ENCODE measurements around the gene BCAM. TPM values are rescaled to one million over a fixed set of nuclear protein-coding genes. Genes with fewer than 3 reads are reported as not detected.

The BCAM gene
- total RNA-seq, 2 experiments from 2014 or later = not detected

- H3K36me3 Mint-ChIP-seq (ENCODE audit: low read depth) = no peaks in the 10 kb centered on the region
- H3K4me1 Mint-ChIP-seq (ENCODE audit: low read depth) = peaks cover 4% of the 10 kb centered on the region
- DNase-seq (no peak), ATAC-seq (ENCODE audit: poor library complexity) (no peak)
- H3K9me3 ChIP-seq (ENCODE audit: control insufficient read depth in 1 of 2, insufficient read depth in 1 of 2, low read length in 2 of 2) = no peaks in the 10 kb centered on the region
- no peak overlapping the region for H3K27ac Mint-ChIP-seq
- no peak overlapping the region for H3K4me3 ChIP-seq (ENCODE audit: low read length)
- POLR2A ChIA-PET = no interaction called here
- H3K4me1 ChIP-seq (ENCODE audit: insufficient read depth, low read length) = peaks cover 11% of the 10 kb centered on the region
- no peaks in the 10 kb centered on the region for H3K27me3 ChIP-seq (ENCODE audit: control insufficient read depth in 1 of 2, insufficient read depth in 2 of 2, low read length in 2 of 2)
- peaks cover 6% of the 10 kb centered on the region for H3K27me3 Mint-ChIP-seq
- H3K9me3 Mint-ChIP-seq = no peaks in the 10 kb centered on the region
- H3K4me3 Mint-ChIP-seq = no peak overlapping the region
- H3K36me3 ChIP-seq (ENCODE audit: insufficient read depth, low read length) = no peaks in the 10 kb centered on the region
- no peak for TF ChIP-seq CTCF (IDR thresholded peaks at IDR 0.05)
- intact Hi-C loops (cut with DNase I, micrococcal nuclease) = no loop called here
- CTCF ChIA-PET = no interaction called here
- no peak overlapping the region for H3K27ac ChIP-seq (ENCODE audit: low read depth in 1 of 2, low read length in 2 of 2)
Observed at GRCh38 chr19:44839276-44839675, 30.4 kb downstream of the BCAM start.

- no peak overlapping the region for H3K27ac Mint-ChIP-seq
- H3K9me3 Mint-ChIP-seq = no peaks in the 10 kb centered on the region
- no peak for TF ChIP-seq CTCF (IDR thresholded peaks at IDR 0.05)
- Histone ChIP-seq H3K27me3 (ENCODE audit: control insufficient read depth in 1 of 2, insufficient read depth in 2 of 2, low read length in 2 of 2) (no peaks in the 10 kb centered on the region), H3K9me3 (ENCODE audit: control insufficient read depth in 1 of 2, insufficient read depth in 1 of 2, low read length in 2 of 2) (no peaks in the 10 kb centered on the region), H3K4me1 (ENCODE audit: insufficient read depth, low read length) (peaks cover 26% of the 10 kb centered on the region), H3K36me3 (ENCODE audit: insufficient read depth, low read length) (no peaks in the 10 kb centered on the region), H3K4me3 (ENCODE audit: low read length) (no peak overlapping the region), H3K27ac (ENCODE audit: low read depth in 1 of 2, low read length in 2 of 2) (no peak overlapping the region)
- no peaks in the 10 kb centered on the region for H3K36me3 Mint-ChIP-seq (ENCODE audit: low read depth)
- CTCF ChIA-PET = no interaction called here
- DNase-seq (no peak), ATAC-seq (ENCODE audit: poor library complexity) (no peak)
- no peak overlapping the region for H3K4me3 Mint-ChIP-seq
- POLR2A ChIA-PET = no interaction called here
- peaks cover 8% of the 10 kb centered on the region for H3K27me3 Mint-ChIP-seq
- H3K4me1 Mint-ChIP-seq (ENCODE audit: low read depth) = peaks cover 17% of the 10 kb centered on the region
- intact Hi-C loops (cut with DNase I, micrococcal nuclease) = loop anchor here in 1 of 2 experiments (1.0 kb wide), 1 partner anchor 117 kb away; no protein-coding TSS in a partner anchor
Observed at GRCh38 chr19:44840811-44841210, 31.9 kb downstream of the BCAM start.

GRCh38 chr19:44841231-44841630 is 32.3 kb downstream of the BCAM start:
- Mint-ChIP-seq H3K27me3 (peaks cover 9% of the 10 kb centered on the region), H3K9me3 (no peaks in the 10 kb centered on the region), H3K36me3 (ENCODE audit: low read depth) (no peaks in the 10 kb centered on the region), H3K27ac (no peak overlapping the region), H3K4me3 (no peak overlapping the region), H3K4me1 (ENCODE audit: low read depth) (peaks cover 17% of the 10 kb centered on the region)
- TF ChIP-seq CTCF (IDR thresholded peaks at IDR 0.05) = no peak
- Histone ChIP-seq H3K4me1 (ENCODE audit: insufficient read depth, low read length) (peaks cover 30% of the 10 kb centered on the region), H3K4me3 (ENCODE audit: low read length) (no peak overlapping the region), H3K36me3 (ENCODE audit: insufficient read depth, low read length) (no peaks in the 10 kb centered on the region), H3K27ac (ENCODE audit: low read depth in 1 of 2, low read length in 2 of 2) (no peak overlapping the region), H3K9me3 (ENCODE audit: control insufficient read depth in 1 of 2, insufficient read depth in 1 of 2, low read length in 2 of 2) (no peaks in the 10 kb centered on the region), H3K27me3 (ENCODE audit: control insufficient read depth in 1 of 2, insufficient read depth in 2 of 2, low read length in 2 of 2) (peaks cover 0 to 3% of the 10 kb centered on the region in 2 experiments)
- ChIA-PET POLR2A (no interaction called here), CTCF (no interaction called here)
- ATAC-seq (ENCODE audit: poor library complexity) = no peak
- DNase-seq = no peak
- intact Hi-C loops (cut with DNase I, micrococcal nuclease) = loop anchor here in 1 of 2 experiments (1.0 kb wide), 1 partner anchor 117 kb away; no protein-coding TSS in a partner anchor
